GM15510 (cell line): Measurements from ENCODE around the gene DEGS1.

Experiments used
- POLR2A ChIP-seq: IDR thresholded peaks from 3 replicates; pipeline ENCODE4 v1.6.1; 2011; ENCODE audit warnings: borderline replicate concordance; ENCODE audit not compliant: insufficient read length; ENCODE audit errors: extremely low read depth

The DEGS1 gene

GRCh38 chr1:224170748-224171478, 12.1 kb upstream of the DEGS1 start:
- no peak for TF ChIP-seq POLR2A

GRCh38 chr1:224172229-224172628, 10.8 kb upstream of the DEGS1 start:
- no peak for TF ChIP-seq POLR2A

- TF ChIP-seq POLR2A = no peak
Measured at GRCh38 chr1:224173523-224173922, 9.5 kb upstream of the DEGS1 start.

- no peak for TF ChIP-seq POLR2A
Measured at GRCh38 chr1:224175617-224176016, 7.4 kb upstream of the DEGS1 start.

- TF ChIP-seq POLR2A = no peak
Measured at GRCh38 chr1:224177356-224177999, 5.6 kb upstream of the DEGS1 start.

GRCh38 chr1:224178894-224179293, 4.1 kb upstream of the DEGS1 start:
- no peak for TF ChIP-seq POLR2A

GRCh38 chr1:224180783-224181452, 2.1 kb upstream of the DEGS1 start:
- TF ChIP-seq POLR2A = no peak

- no peak for TF ChIP-seq POLR2A
Measured at GRCh38 chr1:224181453-224181810, 1.6 kb upstream of the DEGS1 start.

- TF ChIP-seq POLR2A = no peak
Measured at GRCh38 chr1:224182057-224182865, 779 bp upstream of the DEGS1 start.

GRCh38 chr1:224183591-224184312, 712 bp downstream of the DEGS1 start:
- TF ChIP-seq POLR2A = no peak

GRCh38 chr1:224185208-224185607, 2.2 kb downstream of the DEGS1 start:
- no peak for TF ChIP-seq POLR2A

- no peak for TF ChIP-seq POLR2A
Measured at GRCh38 chr1:224188286-224188685, 5.2 kb downstream of the DEGS1 start.

- no peak for TF ChIP-seq POLR2A
Measured at GRCh38 chr1:224189561-224189960, 6.5 kb downstream of the DEGS1 start.

GRCh38 chr1:224192082-224192788, 9.2 kb downstream of the DEGS1 start:
- TF ChIP-seq POLR2A = no peak
